NCI-H187 (cell line): ENCODE results near the gene RAD51B.
"Not testable (repeated sequence)": the region's sequence is repeated elsewhere in the genome, so short reads cannot be mapped to it uniquely, and the experiment has no call there.

Experiments
- DNase-seq, 2 experiments: peaks; one replicate each; lab custom pipeline; 2025; lab: John Stamatoyannopoulos, UW

The RAD51B gene

GRCh38 chr14:68250927-68251768 lies 431.6 kb downstream of the RAD51B start:
- no peak for DNase-seq

DNA sequence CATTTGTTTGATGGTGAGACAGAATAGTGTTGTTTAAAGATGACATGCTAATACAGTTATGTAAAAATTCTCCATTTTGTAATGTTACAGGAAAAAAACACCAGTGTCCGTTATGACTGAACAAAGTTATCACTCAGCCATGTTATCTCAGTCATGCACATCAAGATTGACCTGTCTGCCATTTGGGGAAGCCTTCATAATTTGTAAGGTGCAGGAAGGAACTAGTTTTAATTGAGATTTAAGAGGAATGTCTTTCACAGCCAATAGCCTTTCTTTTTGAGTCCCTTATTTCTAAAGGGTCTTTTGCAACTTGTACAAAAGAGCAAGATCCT lies 432.2 kb downstream of the RAD51B start:
- DNase-seq, result no peak

DNA sequence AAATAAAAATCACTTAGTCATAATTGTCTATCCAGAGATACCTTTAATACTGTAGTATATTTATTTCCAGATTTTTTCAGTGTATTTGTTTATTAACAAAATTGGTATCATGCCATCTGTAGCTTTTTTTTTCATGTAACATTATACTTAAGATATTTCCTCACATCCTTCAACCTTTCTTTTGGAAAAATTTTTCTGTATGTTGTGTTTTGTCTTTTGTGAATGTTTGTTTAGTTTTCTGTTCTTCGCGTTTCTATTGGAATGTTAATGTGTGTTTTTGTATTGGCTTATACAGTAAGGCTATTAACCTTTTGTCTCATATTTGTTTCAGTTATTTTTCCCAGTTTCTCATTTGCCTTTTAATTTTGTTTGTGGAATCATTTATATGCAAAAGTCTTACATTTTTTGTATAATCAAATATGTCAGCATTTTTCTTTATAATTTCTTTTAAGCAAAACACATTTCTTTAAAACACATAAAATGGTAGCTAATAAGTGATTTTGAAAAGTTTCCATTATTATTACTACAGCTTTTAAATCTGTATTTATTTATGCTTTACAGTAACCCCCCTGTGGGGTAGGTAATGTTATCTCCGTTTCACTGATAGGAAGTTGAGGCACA lies 433.7 kb downstream of the RAD51B start:
- DNase-seq, result no peak

DNA sequence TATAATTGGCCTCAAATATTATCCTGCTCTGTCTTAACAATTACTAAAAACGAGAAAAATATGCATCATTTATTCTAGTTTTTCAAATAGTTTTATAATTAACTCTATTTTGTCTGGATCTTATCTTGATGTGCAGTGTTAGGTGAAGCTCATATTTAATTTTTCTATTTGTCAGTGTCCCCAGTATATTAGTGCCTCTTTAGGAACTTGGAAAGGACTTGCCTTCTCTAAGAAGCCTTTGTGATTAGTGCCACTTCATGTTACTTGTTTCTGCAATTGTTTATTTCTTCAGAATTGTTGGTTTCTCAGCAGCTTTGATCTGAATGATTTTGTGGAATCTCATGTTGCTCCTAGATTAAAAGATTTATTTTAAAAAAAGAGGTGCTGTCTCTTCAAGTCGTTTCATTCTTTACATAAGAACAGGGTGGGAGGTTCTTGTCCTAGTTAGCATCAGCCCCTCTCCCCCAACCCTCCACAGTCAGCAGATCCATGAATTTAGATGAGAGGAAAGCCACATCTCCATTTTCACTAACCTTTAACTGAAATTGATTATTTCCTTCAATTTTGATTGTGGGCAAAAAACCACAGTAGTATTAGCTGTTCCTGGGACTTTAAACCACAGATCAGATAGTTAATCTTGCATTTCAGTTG lies 434.4 kb downstream of the RAD51B start:
- DNase-seq, result no peak

DNA sequence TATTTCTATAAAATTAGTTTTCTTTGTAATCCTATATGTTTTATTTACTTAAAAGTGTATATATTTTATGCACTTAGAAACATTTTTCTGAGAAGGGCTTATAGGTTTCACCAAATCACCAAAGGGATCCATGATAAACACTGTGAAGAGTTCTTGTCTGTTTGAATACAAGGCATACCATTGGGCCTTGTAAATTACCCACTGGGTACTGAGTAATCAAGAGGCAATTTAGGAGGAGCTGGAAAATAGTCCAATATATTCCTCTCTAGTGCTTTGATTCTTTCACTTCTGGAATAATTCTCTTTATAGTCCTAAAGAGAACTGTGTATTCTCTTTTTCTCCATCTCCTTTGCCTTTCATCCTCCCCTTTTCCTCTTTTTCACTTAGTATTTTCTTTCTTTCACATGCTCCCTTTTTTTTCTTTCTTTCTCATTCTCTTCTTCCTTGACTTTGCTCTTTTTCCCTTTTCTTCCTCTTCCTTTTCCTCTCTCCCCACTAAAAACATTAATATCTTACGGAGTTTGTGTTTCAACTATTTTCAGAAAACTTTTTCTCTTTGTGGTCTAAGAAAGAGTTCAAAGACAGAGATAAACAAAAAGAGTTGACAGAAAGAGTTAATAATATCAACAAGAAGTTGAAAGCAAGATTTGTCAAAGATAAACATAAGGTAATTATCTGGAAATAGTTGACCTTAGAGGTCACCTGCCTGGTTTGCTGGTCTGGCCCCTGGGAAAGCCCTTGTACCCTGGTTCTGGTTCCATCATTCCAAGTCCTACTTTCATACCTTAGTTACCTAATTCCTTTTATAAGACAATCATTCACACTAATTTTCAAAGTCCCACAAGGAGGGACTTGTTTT lies 435.3 kb downstream of the RAD51B start:
- DNase-seq, result no peak

DNA sequence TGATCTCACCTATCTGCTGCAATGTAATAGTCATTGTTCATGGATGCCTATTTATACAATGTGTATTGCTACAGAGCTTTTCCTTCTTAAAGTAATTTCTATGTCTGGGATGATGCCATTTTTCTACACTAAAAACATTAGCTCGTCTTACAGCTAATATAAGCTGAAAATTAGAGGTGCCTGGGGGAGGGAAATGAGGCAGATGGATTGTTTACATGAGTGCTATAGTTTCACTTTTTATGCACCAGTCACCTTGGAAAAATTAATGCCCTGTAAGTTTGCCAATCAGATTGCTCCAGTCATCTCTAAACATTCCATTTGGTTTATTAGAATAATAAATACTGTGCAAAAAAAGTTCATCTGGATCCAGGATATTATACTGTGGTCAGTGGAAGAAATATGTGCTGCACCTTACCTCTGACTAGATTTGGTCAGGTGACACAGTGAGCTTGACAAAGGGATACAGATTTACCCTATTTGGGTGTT lies 436.2 kb downstream of the RAD51B start:
- DNase-seq, result no peak

GRCh38 chr14:68257969-68258368 lies 438.4 kb downstream of the RAD51B start:
- no peak for DNase-seq

GRCh38 chr14:68258995-68259394 lies 439.4 kb downstream of the RAD51B start:
- DNase-seq, result not testable (repeated sequence)

- DNase-seq, result no peak
These were observed 440.5 kb downstream of the RAD51B start for GRCh38 chr14:68260121-68260520.

- no peak for DNase-seq
These were observed 441.7 kb downstream of the RAD51B start for GRCh38 chr14:68261092-68261842.

DNA sequence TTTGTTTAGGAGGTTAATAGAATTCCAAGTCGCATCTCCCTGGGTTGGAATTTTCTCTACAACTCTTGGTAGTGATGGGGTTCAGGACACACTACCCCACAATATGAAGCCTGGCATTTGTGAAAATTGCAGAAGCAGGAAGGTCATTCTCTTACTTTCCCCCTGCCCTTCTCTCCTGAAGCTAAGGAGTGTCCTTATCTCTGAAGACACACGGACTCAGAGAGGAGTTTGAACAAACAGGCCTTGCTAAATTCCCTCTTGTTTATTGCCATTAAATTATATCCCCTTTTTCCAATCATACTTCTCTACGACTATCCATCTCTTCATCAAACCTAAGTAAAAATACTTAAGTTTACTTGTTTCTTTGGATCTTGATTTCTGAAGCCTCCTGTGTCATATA lies 443.0 kb downstream of the RAD51B start:
- no peak for DNase-seq

DNA sequence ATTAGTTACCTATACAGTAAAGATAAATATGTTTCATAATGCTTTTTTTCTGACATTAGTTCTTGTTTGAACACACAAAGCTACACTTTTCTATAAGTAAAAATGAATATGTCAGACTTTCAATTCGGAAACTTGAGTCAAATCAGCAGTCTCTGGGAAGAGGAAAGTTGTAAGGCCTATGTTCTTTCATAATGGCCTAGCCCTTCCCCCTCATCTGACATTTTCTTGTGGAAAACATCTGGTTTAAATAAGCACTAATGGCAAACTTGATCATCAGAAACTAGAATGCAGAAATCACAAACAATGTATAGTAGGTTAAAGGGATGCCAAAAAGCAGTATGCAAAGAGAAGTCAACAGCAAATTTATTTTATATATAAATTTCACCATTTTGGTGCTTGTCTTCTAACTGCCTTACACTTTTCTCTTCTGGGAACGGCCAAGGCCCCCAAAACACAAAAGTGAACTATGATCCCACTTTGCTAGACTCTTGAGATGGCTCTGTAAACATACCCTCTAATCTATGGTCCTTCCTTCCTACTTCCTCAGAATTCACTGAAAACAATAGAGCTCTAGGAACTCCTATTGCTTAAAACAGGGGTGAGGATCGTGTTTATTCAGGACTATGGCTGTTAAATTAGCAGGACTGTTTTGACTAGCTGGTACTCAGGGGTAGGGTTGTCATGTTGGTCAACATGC lies 444.1 kb downstream of the RAD51B start:
- DNase-seq, result no peak

- no peak for DNase-seq
These were observed 444.6 kb downstream of the RAD51B start for GRCh38 chr14:68264260-68264569.

DNA sequence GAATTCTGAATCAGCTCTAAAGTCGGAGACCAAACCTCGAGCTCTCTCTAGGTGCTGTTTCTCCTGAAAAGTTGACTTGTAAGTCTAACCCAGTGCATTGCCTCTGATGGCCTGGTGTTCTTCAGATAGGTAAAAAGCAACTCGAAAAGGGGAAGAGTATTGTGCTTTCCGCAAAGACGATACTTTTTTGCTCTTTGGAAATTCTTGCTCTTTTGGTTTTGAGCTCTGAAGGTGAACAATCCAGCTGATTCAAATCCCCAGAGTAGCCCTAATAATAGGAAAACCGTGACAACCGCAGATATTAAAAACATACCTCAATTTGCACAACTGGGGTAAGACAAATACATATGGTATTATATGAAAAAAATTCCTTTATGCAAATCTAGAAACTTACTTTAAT lies 447.4 kb downstream of the RAD51B start:
- no peak for DNase-seq

DNA sequence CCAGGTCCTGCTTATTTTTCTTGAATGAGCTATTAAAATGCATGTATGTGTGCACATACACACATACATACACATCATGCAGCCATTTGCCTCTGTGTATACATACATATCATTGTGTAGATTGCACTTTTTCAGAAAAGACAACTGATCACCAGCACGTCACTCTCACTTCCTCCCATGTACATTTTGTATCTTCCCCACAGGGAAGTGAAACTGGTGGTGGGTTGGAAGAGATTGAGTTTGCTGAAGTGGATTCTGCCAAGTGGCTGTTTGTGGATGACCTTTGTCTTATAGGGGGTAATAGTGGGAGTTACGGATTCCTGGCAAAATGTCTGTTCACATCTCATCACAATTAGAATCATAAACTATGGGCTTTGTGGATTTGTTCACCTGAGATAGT lies 448.6 kb downstream of the RAD51B start:
- DNase-seq, result no peak

GRCh38 chr14:68268719-68269118 lies 449.1 kb downstream of the RAD51B start:
- DNase-seq, result no peak

DNA sequence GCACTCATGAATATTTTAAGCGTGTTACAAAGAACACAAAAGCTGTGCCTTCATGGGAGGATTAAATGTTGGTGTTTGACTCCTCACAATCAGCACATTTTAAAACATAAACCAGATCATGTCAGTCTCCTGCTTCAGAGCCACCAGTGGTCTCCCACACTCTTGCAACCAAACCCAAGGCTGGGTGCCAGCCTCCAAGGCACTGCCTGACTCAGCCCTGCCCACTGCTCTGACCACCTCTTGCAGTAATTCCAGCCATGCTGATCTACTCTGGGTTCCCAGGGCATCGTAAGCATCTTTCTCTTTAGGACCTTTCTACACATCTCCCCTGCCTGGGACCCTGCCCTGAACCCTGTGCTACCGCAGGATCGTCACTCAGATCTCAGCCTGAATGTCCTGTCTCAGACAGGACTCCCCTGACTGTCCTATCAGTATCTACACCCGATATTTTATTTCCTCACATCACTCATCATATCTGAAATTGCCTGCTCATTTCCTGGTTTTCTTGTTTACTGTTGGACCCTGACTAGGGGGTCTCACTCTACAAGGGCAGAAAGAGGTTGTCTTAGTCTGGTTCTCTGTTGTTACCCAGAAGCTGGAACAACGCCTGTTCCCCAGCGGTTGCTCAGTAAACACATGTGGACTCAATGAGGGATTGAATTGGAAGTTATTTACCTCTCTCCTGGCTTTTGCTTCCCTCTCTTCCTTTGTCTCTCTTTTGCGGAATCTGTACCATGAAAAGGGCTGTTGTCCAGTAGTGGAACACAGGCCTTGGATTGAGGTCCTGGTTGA lies 449.8 kb downstream of the RAD51B start:
- no peak for DNase-seq

- no peak for DNase-seq
These were observed 450.8 kb downstream of the RAD51B start for GRCh38 chr14:68270342-68270741.

DNA sequence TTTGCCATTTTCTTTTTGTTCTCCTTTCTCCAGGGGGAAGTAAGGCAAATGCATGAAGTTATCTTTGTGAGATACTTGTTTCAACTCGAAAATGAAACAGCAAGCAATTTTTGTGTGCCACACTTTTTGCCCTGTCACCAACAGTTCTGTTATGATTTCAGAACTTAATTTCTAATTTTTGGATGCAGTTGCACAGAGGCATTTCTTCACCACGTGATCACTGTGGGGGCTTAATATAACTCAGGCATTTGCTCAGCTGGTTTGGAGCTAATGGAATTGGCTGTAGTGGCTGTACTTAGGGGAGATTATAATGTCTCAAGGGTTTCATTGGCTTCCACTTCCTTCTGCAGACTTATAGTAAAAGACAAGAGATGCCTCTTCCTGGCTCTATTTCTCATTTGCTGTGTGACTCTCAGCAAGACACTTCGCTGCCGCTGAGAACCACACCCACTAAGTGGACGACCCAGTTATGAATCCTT lies 452.4 kb downstream of the RAD51B start:
- no peak for DNase-seq

GRCh38 chr14:68273413-68273812 lies 453.8 kb downstream of the RAD51B start:
- no peak for DNase-seq
